ENCODE measurements around the gene PKD1.

Gene PKD1

GRCh38 chr16:2158262-2158638 lies 22.6 kb upstream of the PKD1 start:
- POLR2A ChIA-PET = interaction anchor here (1.4 kb wide), 1 partner anchor 46 kb away, joined by 6 read pairs; no protein-coding TSS in a partner anchor
- CTCF ChIA-PET = interaction anchor here (0.7 kb wide), 1 partner anchor 132 kb away, joined by 3 read pairs; the partner anchor contains the start of gene NHERF2
- TF ChIP-seq, protein P1, sequence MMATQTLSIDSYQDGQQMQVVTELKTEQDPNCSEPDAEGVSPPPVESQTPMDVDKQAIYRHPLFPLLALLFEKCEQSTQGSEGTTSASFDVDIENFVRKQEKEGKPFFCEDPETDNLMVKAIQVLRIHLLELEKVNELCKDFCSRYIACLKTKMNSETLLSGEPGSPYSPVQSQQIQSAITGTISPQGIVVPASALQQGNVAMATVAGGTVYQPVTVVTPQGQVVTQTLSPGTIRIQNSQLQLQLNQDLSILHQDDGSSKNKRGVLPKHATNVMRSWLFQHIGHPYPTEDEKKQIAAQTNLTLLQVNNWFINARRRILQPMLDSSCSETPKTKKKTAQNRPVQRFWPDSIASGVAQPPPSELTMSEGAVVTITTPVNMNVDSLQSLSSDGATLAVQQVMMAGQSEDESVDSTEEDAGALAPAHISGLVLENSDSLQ (IDR thresholded peaks at IDR 0.05) = no peak
- TF ChIP-seq SUZ12 (IDR thresholded peaks at IDR 0.05) (no peak), CTBP1 (IDR thresholded peaks at IDR 0.05; ENCODE audit: borderline replicate concordance) (no peak), SP1 (IDR thresholded peaks at IDR 0.05) (no peak), ZNF384 (IDR thresholded peaks at IDR 0.05) (no peak), HDGF (IDR thresholded peaks at IDR 0.05; ENCODE audit: borderline replicate concordance) (no peak), ELF4 (IDR thresholded peaks at IDR 0.05) (no peak), FOXK2 (IDR thresholded peaks at IDR 0.05) (no peak), TARDBP (IDR thresholded peaks at IDR 0.05) (no peak), ARNT (IDR thresholded peaks at IDR 0.05) (no peak), BHLHE40 (IDR thresholded peaks at IDR 0.05; ENCODE audit: borderline replicate concordance) (no peak), FOXA1 (IDR thresholded peaks at IDR 0.05) (no peak), NFRKB (IDR thresholded peaks at IDR 0.05) (no peak), L3MBTL2 (conservative IDR thresholded peaks at IDR 0.05) (no peak), LEF1 (IDR thresholded peaks at IDR 0.05; ENCODE audit: borderline replicate concordance) (no peak), FOXM1 (IDR thresholded peaks at IDR 0.05; ENCODE audit: borderline replicate concordance) (no peak)
- DNase-seq (ENCODE audit: extremely low spot score) = no peak

DNA sequence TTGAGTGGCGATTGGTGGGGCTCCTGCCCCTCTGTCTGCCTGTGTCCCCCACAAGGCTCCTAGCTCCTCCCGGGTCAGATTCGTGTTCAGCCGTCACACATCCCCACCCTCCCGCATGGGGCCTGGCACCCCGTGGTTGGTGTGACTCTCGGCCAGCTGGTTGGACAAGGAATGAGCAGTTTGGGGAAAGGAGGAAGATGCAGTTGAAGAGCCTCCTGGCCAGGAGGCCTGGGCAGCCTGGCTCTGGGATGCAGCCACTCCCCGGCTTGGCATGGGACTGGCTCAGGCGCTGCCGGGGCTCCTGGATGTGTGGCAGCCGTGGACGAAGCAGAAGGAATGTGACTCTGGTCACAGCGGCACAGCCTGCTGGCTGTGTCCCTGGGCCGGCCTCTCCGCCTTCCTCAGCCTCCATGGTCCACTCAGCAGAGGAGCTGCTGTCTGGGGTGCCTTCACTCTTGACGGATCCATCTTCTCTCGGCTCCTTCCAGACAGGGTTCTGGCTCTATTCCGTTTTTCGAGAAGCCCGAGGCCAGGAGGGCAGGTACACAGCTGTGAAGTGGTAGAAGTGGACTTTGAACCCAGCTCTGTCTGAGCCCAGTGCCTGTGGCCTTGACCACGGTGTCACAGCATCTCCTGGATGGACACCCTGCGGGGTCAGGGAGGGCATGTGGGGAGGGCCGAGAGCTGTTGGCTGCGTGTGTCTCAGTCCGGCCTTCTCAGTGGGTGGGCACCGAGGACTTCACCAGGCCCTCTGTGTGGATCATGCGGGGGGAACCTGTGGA lies 22.0 kb upstream of the PKD1 start:
- DNase-seq (ENCODE audit: extremely low spot score) = no peak
- TF ChIP-seq CTBP1 (IDR thresholded peaks at IDR 0.05; ENCODE audit: borderline replicate concordance) (no peak), NFRKB (IDR thresholded peaks at IDR 0.05) (no peak)
- POLR2A ChIA-PET = interaction anchor here (1.4 kb wide), 1 partner anchor 46 kb away, joined by 6 read pairs; no protein-coding TSS in a partner anchor
- CTCF ChIA-PET = no interaction called here

DNA sequence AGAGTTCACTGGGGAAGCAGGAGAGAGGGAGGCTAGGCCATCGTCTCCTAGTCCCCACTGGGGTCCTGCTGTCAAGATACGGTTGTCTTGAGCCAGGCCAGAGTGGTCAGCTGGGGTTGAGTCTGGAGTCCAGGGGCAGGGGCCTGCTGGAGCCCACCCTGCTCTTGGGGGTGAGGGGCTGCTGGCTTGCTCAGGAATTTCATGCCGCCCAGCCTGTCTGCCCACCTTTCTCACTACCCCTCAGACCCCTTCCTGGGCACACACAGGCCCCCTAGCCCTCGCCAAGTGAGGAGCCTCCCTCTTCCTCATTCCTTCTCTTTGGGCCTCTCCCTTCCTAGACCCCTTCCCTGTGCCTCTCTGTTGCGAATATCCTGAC lies 21.1 kb upstream of the PKD1 start:
- no peak for DNase-seq (ENCODE audit: extremely low spot score)
- ChIA-PET POLR2A (no interaction called here), CTCF (no interaction called here)
- TF ChIP-seq ZNF384 (IDR thresholded peaks at IDR 0.05) (no peak), HDGF (IDR thresholded peaks at IDR 0.05; ENCODE audit: borderline replicate concordance) (no peak), BHLHE40 (IDR thresholded peaks at IDR 0.05; ENCODE audit: borderline replicate concordance) (no peak), TARDBP (IDR thresholded peaks at IDR 0.05) (no peak), ELF4 (IDR thresholded peaks at IDR 0.05) (no peak)
- TF ChIP-seq, protein P1 (IDR thresholded peaks at IDR 0.05) = no peak

- CTCF ChIA-PET = no interaction called here
- POLR2A ChIA-PET = interaction anchor here (0.6 to 2.7 kb wide), 53 partner anchors 7 to 381 kb away, joined by 3 to 40 read pairs (median 5); partner anchors contain the start of genes DNASE1L2, ECI1, GFER and MLST8
- TF ChIP-seq L3MBTL2 (conservative IDR thresholded peaks at IDR 0.05) (no peak), FOXM1 (IDR thresholded peaks at IDR 0.05; ENCODE audit: borderline replicate concordance) (no peak), ELF4 (IDR thresholded peaks at IDR 0.05) (no peak), SUZ12 (IDR thresholded peaks at IDR 0.05) (no peak), HDGF (IDR thresholded peaks at IDR 0.05; ENCODE audit: borderline replicate concordance) (no peak), FOXK2 (IDR thresholded peaks at IDR 0.05) (no peak), SP1 (IDR thresholded peaks at IDR 0.05) (no peak), BHLHE40 (IDR thresholded peaks at IDR 0.05; ENCODE audit: borderline replicate concordance) (no peak), FOXA1 (IDR thresholded peaks at IDR 0.05) (no peak), LEF1 (IDR thresholded peaks at IDR 0.05; ENCODE audit: borderline replicate concordance) (no peak), CTBP1 (IDR thresholded peaks at IDR 0.05; ENCODE audit: borderline replicate concordance) (no peak), NFRKB (IDR thresholded peaks at IDR 0.05) (no peak), ZNF384 (IDR thresholded peaks at IDR 0.05) (no peak), TARDBP (IDR thresholded peaks at IDR 0.05) (no peak), ARNT (IDR thresholded peaks at IDR 0.05) (no peak)
- TF ChIP-seq, protein P1 (IDR thresholded peaks at IDR 0.05) = no peak
- no peak for DNase-seq (ENCODE audit: extremely low spot score)
Measured at GRCh38 chr16:2155977-2156848, 20.5 kb upstream of the PKD1 start.

DNA sequence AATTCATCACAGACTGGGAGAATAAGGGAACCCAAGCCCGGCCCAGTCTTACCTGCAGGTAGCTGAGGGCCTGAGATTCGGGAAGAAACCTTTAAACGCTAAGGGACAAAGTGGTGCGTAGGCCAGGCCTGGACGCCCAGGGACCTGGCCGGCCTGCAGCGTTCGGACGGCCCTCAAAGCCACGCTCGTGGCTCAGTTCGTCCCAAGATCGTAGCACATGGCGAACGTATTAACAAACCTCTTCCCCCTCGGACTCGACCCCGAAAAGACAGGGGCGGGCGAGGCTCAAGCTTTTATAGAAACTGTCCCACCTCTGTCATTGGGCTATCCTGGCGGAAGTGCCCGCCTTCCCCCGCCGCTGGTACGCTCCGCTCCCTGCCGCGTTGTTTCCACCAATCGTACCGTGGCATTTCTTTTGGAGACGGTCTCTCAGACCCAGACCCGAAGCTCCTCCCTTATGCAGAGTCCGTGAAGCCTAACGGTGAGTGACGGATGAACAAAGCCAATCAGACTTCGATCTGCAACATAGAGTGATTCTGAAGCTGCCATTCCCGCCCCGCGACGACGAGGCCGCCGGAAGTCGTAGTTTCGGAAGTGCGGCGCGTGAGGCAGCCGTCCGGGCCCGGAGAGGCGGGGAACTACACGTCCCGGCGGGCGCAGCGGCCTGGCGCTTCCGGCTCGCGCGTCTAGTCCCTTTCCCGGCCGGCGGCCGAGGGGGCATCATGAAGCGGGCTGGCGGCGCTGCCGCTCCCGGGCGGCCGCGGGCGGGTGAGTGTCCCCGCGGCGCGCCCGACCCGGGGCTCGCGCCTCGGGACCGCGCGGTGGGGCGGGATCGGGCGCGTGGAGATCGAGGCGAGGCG lies 19.6 kb upstream of the PKD1 start, which contains the start of gene TRAF7:
TSS of gene TRAF7 (plus strand) at position 692 of the 860 bp plus-strand sequence. CDS start 8,139 bp downstream, outside the sequence.
- CTCF ChIA-PET = interaction anchor here (0.6 to 1.3 kb wide), 2 partner anchors 15 to 59 kb away, joined by 3 to 5 read pairs; partner anchors contain the start of gene PGP
- POLR2A ChIA-PET = interaction anchor here (0.6 to 2.7 kb wide), 61 partner anchors 8 to 382 kb away, joined by 3 to 40 read pairs (median 5); partner anchors contain the start of genes DNASE1L2, ECI1, GFER and MLST8
- DNase-seq (ENCODE audit: extremely low spot score) = peak; percentile 96
- TF ChIP-seq TARDBP (IDR thresholded peaks at IDR 0.05) (no peak), ELF4 (IDR thresholded peaks at IDR 0.05) (peak; percentile 95)
- TF ChIP-seq, protein P1 (IDR thresholded peaks at IDR 0.05) = peak; percentile 99
